ENCODE data around the gene MPC1. TPM values are rescaled to one million over a fixed set of nuclear protein-coding genes. Genes with fewer than 3 reads are reported as not detected.

Gene MPC1
- total RNA-seq, 4 donors from 2014 or later, result 43.1 to 64.3 (median 59.5) TPM

DNA sequence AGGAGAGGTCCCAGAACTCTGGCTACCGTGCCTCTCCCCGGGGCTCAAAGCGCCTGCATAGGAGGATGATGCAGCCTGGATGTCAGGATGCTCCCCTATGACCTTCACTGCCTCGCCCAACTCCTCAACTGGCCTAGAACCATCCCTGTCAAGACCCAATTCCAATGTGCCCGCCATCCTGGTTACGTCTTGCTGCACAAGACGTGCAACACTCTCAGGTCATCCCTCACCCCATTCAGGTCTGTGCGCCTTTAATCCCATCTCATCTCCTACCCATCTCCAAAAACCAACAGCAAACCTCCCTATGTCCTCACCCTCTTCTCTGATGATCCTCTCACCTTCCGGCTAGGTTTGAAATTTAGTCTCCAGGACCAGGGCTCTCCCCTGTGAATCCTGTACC is 43.9 kb downstream of the MPC1 start:
- Histone ChIP-seq H3K9me3 (no peaks in the 10 kb centered on the region), H3K4me1 (peaks cover 25 to 67% (median 28%) of the 10 kb centered on the region in 3 donors), H3K27me3 (no peaks in the 10 kb centered on the region), H3K4me3 (no peak overlapping the region), H3K27ac (no peak overlapping the region), H3K36me3 (peaks cover 0 to 40% (median 4%) of the 10 kb centered on the region in 3 donors)
- intact Hi-C loops (cut with DNase I), result no loop called here
- 93 to 94% methylated on average over 8 to 9 of the region's 9 CpGs for WGBS, 2 donors
- DNase-seq, result no peak
- no peak for TF ChIP-seq POLR2A (IDR thresholded peaks at IDR 0.05)
- TF ChIP-seq, protein P1, sequence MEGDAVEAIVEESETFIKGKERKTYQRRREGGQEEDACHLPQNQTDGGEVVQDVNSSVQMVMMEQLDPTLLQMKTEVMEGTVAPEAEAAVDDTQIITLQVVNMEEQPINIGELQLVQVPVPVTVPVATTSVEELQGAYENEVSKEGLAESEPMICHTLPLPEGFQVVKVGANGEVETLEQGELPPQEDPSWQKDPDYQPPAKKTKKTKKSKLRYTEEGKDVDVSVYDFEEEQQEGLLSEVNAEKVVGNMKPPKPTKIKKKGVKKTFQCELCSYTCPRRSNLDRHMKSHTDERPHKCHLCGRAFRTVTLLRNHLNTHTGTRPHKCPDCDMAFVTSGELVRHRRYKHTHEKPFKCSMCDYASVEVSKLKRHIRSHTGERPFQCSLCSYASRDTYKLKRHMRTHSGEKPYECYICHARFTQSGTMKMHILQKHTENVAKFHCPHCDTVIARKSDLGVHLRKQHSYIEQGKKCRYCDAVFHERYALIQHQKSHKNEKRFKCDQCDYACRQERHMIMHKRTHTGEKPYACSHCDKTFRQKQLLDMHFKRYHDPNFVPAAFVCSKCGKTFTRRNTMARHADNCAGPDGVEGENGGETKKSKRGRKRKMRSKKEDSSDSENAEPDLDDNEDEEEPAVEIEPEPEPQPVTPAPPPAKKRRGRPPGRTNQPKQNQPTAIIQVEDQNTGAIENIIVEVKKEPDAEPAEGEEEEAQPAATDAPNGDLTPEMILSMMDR (IDR thresholded peaks at IDR 0.05), result no peak

DNA sequence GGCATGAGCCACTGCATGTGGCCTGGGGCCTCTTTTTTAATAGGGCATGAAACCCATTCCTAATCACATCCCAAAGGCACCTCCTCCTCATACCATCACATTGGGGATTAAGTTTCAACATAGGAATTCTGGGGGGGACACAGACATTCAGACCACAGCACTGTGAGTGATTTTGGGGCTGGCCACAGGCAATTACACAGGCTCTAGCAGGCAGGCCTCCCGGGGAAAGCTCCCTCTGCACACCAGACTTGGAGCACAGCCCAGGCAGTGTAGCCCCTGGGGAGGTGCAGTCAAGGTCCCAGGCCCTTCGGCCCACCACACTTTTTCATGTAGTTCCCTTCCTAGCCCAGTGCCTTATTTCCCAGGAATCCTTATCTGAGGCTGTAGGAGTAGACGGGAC is 45.9 kb downstream of the MPC1 start:
- 50 to 75% methylated on average over 2 of the region's 3 CpGs for WGBS, 2 donors

DNA sequence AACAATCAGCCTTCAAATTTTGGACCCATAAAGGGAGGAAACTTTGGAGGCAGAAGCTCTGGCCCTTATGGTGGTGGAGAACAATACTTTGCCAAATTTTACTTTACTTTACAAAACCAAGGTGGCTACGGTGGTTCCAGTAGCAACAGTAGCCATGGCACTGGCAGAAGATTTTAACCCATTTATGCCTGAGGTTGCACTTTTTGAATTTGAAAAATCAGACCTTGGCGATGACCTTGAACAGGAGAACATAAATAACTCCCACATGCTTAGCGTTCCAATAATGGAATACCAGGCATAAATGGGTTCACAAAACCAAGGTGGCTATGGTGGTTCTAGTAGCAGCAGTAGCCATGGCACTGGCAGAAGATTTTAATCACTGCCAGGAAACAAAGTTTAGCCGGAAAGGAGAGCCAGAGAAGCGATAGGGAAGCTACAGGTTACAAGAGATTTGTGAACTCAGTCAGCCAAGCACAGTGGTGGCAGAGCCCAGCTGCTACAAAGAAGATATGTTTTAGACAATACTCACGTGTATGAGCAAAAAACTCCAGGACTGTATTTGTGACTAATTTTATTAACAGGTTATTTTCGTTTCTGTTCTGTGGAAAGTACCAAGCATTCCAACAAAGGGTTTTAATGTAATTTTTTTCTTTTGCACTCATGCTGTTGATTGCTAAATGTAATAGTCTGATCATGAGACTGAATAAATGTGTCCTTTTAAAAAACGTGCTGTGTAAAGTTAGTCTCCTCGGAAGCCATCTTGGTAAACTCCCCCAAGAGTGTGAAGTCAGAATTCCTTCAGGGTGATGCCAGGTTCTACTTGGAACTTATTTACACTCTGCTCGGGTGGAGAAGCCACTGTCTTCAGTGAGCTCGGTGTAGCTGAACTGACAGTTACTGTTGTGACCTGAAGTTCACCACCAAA is 47.1 kb downstream of the MPC1 start:
- no peak for DNase-seq
- Histone ChIP-seq H3K27ac (no peak overlapping the region), H3K4me3 (no peak overlapping the region), H3K27me3 (no peaks in the 10 kb centered on the region), H3K4me1 (peaks cover 12 to 74% (median 12%) of the 10 kb centered on the region in 3 donors), H3K36me3 (peaks cover 0 to 40% (median 4%) of the 10 kb centered on the region in 3 donors), H3K9me3 (no peaks in the 10 kb centered on the region)
- WGBS, 2 donors, result 68 to 70% methylated on average over 11 of the region's 11 CpGs
- intact Hi-C loops (cut with DNase I), result no loop called here
- TF ChIP-seq, protein P1 (IDR thresholded peaks at IDR 0.05), result no peak
- no peak for TF ChIP-seq POLR2A (IDR thresholded peaks at IDR 0.05)

More for the DNA sequence above, 45.9 kb downstream of the MPC1 start:
- DNase-seq, result no peak
- no peak overlapping the region for H3K4me3 ChIP-seq
- H3K36me3 ChIP-seq, result peaks cover 0 to 40% (median 4%) of the 10 kb centered on the region in 3 donors
- H3K27me3 ChIP-seq, result no peaks in the 10 kb centered on the region
- intact Hi-C loops (cut with DNase I), result no loop called here
- H3K9me3 ChIP-seq, result no peaks in the 10 kb centered on the region
- H3K27ac ChIP-seq, result no peak overlapping the region
- H3K4me1 ChIP-seq, result peaks cover 19 to 77% (median 22%) of the 10 kb centered on the region in 3 donors
- TF ChIP-seq POLR2A (IDR thresholded peaks at IDR 0.05), result no peak
- TF ChIP-seq, protein P1 (IDR thresholded peaks at IDR 0.05), result no peak

DNA sequence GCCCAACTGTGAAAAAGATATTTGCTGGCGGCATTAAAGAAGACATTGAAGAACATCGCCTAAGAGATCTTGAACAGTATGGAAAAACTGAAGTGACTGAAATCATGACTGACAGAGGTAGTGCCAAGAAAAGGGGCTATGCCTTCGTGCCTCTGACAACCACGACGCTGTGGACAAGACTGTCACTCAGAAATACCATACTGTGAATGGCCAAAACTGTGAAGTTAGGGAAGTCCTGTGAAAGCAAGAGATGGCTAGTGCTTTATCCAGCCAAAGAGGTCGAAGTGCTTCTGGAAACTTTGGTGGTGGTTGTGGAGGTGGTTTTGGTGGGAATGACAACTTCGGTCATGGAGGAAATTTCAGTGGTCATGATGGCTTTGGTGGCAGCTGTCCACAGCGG is 47.9 kb downstream of the MPC1 start:
- DNase-seq, result no peak
- H3K27me3 ChIP-seq, result no peaks in the 10 kb centered on the region
- 83 to 91% methylated on average over 8 of the region's 8 CpGs for WGBS, 2 donors
- intact Hi-C loops (cut with DNase I), result no loop called here
- peaks cover 5 to 74% (median 6%) of the 10 kb centered on the region in 3 donors for H3K4me1 ChIP-seq
- H3K27ac ChIP-seq, result no peak overlapping the region
- H3K9me3 ChIP-seq, result no peaks in the 10 kb centered on the region
- H3K36me3 ChIP-seq, result peaks cover 0 to 40% (median 4%) of the 10 kb centered on the region in 3 donors
- TF ChIP-seq, protein P1 (IDR thresholded peaks at IDR 0.05), result no peak
- no peak for TF ChIP-seq POLR2A (IDR thresholded peaks at IDR 0.05)
- no peak overlapping the region for H3K4me3 ChIP-seq

Data from esophagus squamous epithelium (tissue), 5 donors.